H1 (cell line): ENCODE data around the gene GJC2. TPM values are rescaled to one million over a fixed set of nuclear protein-coding genes. Genes with fewer than 3 reads are reported as not detected.

ENCODE experiments used
- CHD1 ChIP-seq: IDR thresholded peaks from 2 replicates; pipeline ENCODE4 v1.6.1; 2012; ENCODE audit warnings: low read depth, low read length, improper control_type of control experiment
- CHD2 ChIP-seq: IDR thresholded peaks from 2 replicates; pipeline ENCODE4 v1.6.1; 2012; ENCODE audit warnings: low read length, improper control_type of control experiment
- GTF2F1 ChIP-seq: IDR thresholded peaks from 2 replicates; pipeline ENCODE4 v1.6.1; 2012; ENCODE audit warnings: low read depth, low read length, improper control_type of control experiment, borderline replicate concordance
- HDAC2 ChIP-seq, 2 experiments: fragments of 300-600 bp in 1 of 2; sonication (generic) in 1 of 2; IDR thresholded peaks; 2 replicates each; pipeline ENCODE4 v1.6.1; 2011 to 2012; ENCODE audit warnings: low read depth in 2 of 2, low read length in 2 of 2, mild to moderate bottlenecking in 2 of 2, moderate library complexity in 2 of 2, borderline replicate concordance in 1 of 2, inconsistent platforms in 1 of 2
- MAFK ChIP-seq: IDR thresholded peaks from 2 replicates; pipeline ENCODE4 v1.6.1; 2012; ENCODE audit warnings: low read depth, mild to moderate bottlenecking, improper control_type of control experiment, low read length
- RFX5 ChIP-seq: IDR thresholded peaks from 2 replicates; pipeline ENCODE4 v1.6.1; 2011; ENCODE audit warnings: low read depth, low read length, improper control_type of control experiment, borderline replicate concordance
- RXRA ChIP-seq: IDR thresholded peaks from 2 replicates; pipeline ENCODE4 v1.6.1; 2011; ENCODE audit warnings: low read depth, mild to moderate bottlenecking, low read length, moderate library complexity; ENCODE audit not compliant: insufficient read depth
- polyA plus RNA-seq, 7 experiments: library from polyadenylated mRNA; depleted of rRNA in 3 of 7; stranded (reverse) in 5 of 7; unstranded in 2 of 7; fragments of >200 nt in 5 of 7; fragments of 200-250 nt in 2 of 7; gene quantifications; 1 replicate in 5 of 7; 2 replicates in 1 of 7; 4 replicates in 1 of 7; pipeline versions ENCODE4 v1.2.1 to v1.2.3, GENCODE V29; 2011 to 2013; ENCODE audit warnings: missing spikeins in 2 of 7, mixed read lengths in 2 of 7
- total RNA-seq: library from RNA; stranded (reverse); fragmentation: NEBNext Ultra II Directional; extraction: Animal tissue kit (Norgen Biotek cat#: 25700); gene quantifications from 2 replicates; pipeline ENCODE4 v1.2.1, GENCODE V29; 2021
- TF ChIP-seq, protein P1 (sequence below): fragments of 300-600 bp; sonication (generic); IDR thresholded peaks from 2 replicates; pipeline ENCODE4 v1.7.1; 2012; ENCODE audit warnings: low read length, moderate library complexity, mild to moderate bottlenecking, inconsistent platforms; ENCODE audit not compliant: insufficient replicate concordance

GJC2 gene
- total and polyA plus RNA-seq, 2 of the 8 experiments (the other 6 are each of a cell fraction or from before 2014, with no cell fraction given) = 0.17 to 0.54 TPM

- TF ChIP-seq, protein P1, sequence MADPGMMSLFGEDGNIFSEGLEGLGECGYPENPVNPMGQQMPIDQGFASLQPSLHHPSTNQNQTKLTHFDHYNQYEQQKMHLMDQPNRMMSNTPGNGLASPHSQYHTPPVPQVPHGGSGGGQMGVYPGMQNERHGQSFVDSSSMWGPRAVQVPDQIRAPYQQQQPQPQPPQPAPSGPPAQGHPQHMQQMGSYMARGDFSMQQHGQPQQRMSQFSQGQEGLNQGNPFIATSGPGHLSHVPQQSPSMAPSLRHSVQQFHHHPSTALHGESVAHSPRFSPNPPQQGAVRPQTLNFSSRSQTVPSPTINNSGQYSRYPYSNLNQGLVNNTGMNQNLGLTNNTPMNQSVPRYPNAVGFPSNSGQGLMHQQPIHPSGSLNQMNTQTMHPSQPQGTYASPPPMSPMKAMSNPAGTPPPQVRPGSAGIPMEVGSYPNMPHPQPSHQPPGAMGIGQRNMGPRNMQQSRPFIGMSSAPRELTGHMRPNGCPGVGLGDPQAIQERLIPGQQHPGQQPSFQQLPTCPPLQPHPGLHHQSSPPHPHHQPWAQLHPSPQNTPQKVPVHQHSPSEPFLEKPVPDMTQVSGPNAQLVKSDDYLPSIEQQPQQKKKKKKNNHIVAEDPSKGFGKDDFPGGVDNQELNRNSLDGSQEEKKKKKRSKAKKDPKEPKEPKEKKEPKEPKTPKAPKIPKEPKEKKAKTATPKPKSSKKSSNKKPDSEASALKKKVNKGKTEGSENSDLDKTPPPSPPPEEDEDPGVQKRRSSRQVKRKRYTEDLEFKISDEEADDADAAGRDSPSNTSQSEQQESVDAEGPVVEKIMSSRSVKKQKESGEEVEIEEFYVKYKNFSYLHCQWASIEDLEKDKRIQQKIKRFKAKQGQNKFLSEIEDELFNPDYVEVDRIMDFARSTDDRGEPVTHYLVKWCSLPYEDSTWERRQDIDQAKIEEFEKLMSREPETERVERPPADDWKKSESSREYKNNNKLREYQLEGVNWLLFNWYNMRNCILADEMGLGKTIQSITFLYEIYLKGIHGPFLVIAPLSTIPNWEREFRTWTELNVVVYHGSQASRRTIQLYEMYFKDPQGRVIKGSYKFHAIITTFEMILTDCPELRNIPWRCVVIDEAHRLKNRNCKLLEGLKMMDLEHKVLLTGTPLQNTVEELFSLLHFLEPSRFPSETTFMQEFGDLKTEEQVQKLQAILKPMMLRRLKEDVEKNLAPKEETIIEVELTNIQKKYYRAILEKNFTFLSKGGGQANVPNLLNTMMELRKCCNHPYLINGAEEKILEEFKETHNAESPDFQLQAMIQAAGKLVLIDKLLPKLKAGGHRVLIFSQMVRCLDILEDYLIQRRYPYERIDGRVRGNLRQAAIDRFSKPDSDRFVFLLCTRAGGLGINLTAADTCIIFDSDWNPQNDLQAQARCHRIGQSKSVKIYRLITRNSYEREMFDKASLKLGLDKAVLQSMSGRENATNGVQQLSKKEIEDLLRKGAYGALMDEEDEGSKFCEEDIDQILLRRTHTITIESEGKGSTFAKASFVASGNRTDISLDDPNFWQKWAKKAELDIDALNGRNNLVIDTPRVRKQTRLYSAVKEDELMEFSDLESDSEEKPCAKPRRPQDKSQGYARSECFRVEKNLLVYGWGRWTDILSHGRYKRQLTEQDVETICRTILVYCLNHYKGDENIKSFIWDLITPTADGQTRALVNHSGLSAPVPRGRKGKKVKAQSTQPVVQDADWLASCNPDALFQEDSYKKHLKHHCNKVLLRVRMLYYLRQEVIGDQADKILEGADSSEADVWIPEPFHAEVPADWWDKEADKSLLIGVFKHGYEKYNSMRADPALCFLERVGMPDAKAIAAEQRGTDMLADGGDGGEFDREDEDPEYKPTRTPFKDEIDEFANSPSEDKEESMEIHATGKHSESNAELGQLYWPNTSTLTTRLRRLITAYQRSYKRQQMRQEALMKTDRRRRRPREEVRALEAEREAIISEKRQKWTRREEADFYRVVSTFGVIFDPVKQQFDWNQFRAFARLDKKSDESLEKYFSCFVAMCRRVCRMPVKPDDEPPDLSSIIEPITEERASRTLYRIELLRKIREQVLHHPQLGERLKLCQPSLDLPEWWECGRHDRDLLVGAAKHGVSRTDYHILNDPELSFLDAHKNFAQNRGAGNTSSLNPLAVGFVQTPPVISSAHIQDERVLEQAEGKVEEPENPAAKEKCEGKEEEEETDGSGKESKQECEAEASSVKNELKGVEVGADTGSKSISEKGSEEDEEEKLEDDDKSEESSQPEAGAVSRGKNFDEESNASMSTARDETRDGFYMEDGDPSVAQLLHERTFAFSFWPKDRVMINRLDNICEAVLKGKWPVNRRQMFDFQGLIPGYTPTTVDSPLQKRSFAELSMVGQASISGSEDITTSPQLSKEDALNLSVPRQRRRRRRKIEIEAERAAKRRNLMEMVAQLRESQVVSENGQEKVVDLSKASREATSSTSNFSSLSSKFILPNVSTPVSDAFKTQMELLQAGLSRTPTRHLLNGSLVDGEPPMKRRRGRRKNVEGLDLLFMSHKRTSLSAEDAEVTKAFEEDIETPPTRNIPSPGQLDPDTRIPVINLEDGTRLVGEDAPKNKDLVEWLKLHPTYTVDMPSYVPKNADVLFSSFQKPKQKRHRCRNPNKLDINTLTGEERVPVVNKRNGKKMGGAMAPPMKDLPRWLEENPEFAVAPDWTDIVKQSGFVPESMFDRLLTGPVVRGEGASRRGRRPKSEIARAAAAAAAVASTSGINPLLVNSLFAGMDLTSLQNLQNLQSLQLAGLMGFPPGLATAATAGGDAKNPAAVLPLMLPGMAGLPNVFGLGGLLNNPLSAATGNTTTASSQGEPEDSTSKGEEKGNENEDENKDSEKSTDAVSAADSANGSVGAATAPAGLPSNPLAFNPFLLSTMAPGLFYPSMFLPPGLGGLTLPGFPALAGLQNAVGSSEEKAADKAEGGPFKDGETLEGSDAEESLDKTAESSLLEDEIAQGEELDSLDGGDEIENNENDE = no peak
- TF ChIP-seq CHD2 = no peak
- no peak for TF ChIP-seq GTF2F1
- no peak for TF ChIP-seq HDAC2 (IDR thresholded peaks at IDR 0.05; ENCODE audit: borderline replicate concordance in 1 of 2, low read depth in 2 of 2, low read length in 2 of 2)
- no peak for TF ChIP-seq CHD1
- TF ChIP-seq RFX5 = no peak
- TF ChIP-seq RXRA = no peak
- TF ChIP-seq MAFK = no peak
Measured at GRCh38 chr1:228163776-228164519, 14.2 kb downstream of the GJC2 start (continued).
